ENCODE measurements around the gene TECPR1. TPM values are rescaled to one million over a fixed set of nuclear protein-coding genes. Genes with fewer than 3 reads are reported as not detected.

Gene TECPR1
- total and polyA plus RNA-seq, 2 donors (not counting 1 experiment from before 2014, with no cell fraction given), result 3.7 to 39.0 TPM

GRCh38 chr7:98288064-98288823 lies 36.2 kb upstream of the TECPR1 start:
- Histone ChIP-seq H3K27me3 (ENCODE audit: control insufficient read depth, insufficient read depth, low read length) (no peaks in the 10 kb centered on the region), H3K4me2 (ENCODE audit: extremely low read depth, insufficient read depth, low read length) (no peak overlapping the region), H3K79me2 (ENCODE audit: control insufficient read depth, insufficient read depth, low read length) (peaks cover 86% of the 10 kb centered on the region), H3K27ac (ENCODE audit: insufficient read depth, low read length) (no peak overlapping the region), H3K4me3 (replicated peaks in 1 of 4; ENCODE audit: control extremely low read depth in 1 of 4, insufficient read depth in 1 of 4, low read depth in 3 of 4, low read length in 4 of 4) (no peak overlapping the region), H2AFZ (ENCODE audit: low read length) (no peak overlapping the region), H3K9ac (ENCODE audit: insufficient read depth, low read length) (no peak overlapping the region), H3K4me1 (ENCODE audit: control insufficient read depth, extremely low read depth, insufficient read depth, low read length) (peaks cover 25% of the 10 kb centered on the region), H4K20me1 (ENCODE audit: control insufficient read depth, extremely low read depth, insufficient read depth, low read length) (no peaks in the 10 kb centered on the region), H3K9me3 (ENCODE audit: control insufficient read depth, insufficient read depth, low read depth, low read length) (no peaks in the 10 kb centered on the region), H3K36me3 (ENCODE audit: control insufficient read depth, insufficient read depth, low read length) (peaks cover 23% of the 10 kb centered on the region)
- no peak for DNase-seq (ENCODE audit: low read depth in 2 of 2)
- TF ChIP-seq EZH2 (IDR thresholded peaks at IDR 0.05; ENCODE audit: low read length, missing control alignments) (no peak), CTCF (conservative IDR thresholded peaks at IDR 0.05 in 1 of 2, IDR thresholded peaks at IDR 0.05 in 1 of 2; ENCODE audit: low read depth in 1 of 2, low read length in 2 of 2) (no peak)

GRCh38 chr7:98287486-98287959 lies 35.5 kb upstream of the TECPR1 start:
- Histone ChIP-seq H3K4me2 (ENCODE audit: extremely low read depth, insufficient read depth, low read length) (no peak overlapping the region), H2AFZ (ENCODE audit: low read length) (no peak overlapping the region), H3K27ac (ENCODE audit: insufficient read depth, low read length) (no peak overlapping the region), H3K27me3 (ENCODE audit: control insufficient read depth, insufficient read depth, low read length) (no peaks in the 10 kb centered on the region), H3K9ac (ENCODE audit: insufficient read depth, low read length) (no peak overlapping the region), H3K4me3 (replicated peaks in 1 of 4; ENCODE audit: control extremely low read depth in 1 of 4, insufficient read depth in 1 of 4, low read depth in 3 of 4, low read length in 4 of 4) (peak overlapping the region in 1 of 4 experiments; percentile 98), H3K4me1 (ENCODE audit: control insufficient read depth, extremely low read depth, insufficient read depth, low read length) (peaks cover 25% of the 10 kb centered on the region), H3K9me3 (ENCODE audit: control insufficient read depth, insufficient read depth, low read depth, low read length) (no peaks in the 10 kb centered on the region), H3K79me2 (ENCODE audit: control insufficient read depth, insufficient read depth, low read length) (peaks cover 91% of the 10 kb centered on the region), H3K36me3 (ENCODE audit: control insufficient read depth, insufficient read depth, low read length) (peaks cover 21% of the 10 kb centered on the region), H4K20me1 (ENCODE audit: control insufficient read depth, extremely low read depth, insufficient read depth, low read length) (no peaks in the 10 kb centered on the region)
- no peak for TF ChIP-seq EZH2 (IDR thresholded peaks at IDR 0.05; ENCODE audit: low read length, missing control alignments)
- TF ChIP-seq CTCF (conservative IDR thresholded peaks at IDR 0.05 in 1 of 2, IDR thresholded peaks at IDR 0.05 in 1 of 2; ENCODE audit: low read depth in 1 of 2, low read length in 2 of 2), result no peak
- DNase-seq (ENCODE audit: low read depth in 2 of 2), result no peak

- TF ChIP-seq EZH2 (IDR thresholded peaks at IDR 0.05; ENCODE audit: low read length, missing control alignments) (no peak), CTCF (conservative IDR thresholded peaks at IDR 0.05 in 1 of 2, IDR thresholded peaks at IDR 0.05 in 1 of 2; ENCODE audit: low read depth in 1 of 2, low read length in 2 of 2) (no peak)
- H3K27ac ChIP-seq (ENCODE audit: insufficient read depth, low read length), result peak overlapping the region; percentile 88
- H3K4me3 ChIP-seq (replicated peaks in 1 of 4; ENCODE audit: control extremely low read depth in 1 of 4, insufficient read depth in 1 of 4, low read depth in 3 of 4, low read length in 4 of 4), result peak overlapping the region in 2 of 4 experiments; percentile 20 to 98
- no peak overlapping the region for H3K9ac ChIP-seq (ENCODE audit: insufficient read depth, low read length)
- peak overlapping the region; percentile 91 for H3K4me2 ChIP-seq (ENCODE audit: extremely low read depth, insufficient read depth, low read length)
- no peaks in the 10 kb centered on the region for H3K27me3 ChIP-seq (ENCODE audit: control insufficient read depth, insufficient read depth, low read length)
- peaks cover 25% of the 10 kb centered on the region for H3K4me1 ChIP-seq (ENCODE audit: control insufficient read depth, extremely low read depth, insufficient read depth, low read length)
- peaks cover 93% of the 10 kb centered on the region for H3K79me2 ChIP-seq (ENCODE audit: control insufficient read depth, insufficient read depth, low read length)
- no peak for DNase-seq (ENCODE audit: low read depth in 2 of 2)
- peaks cover 17% of the 10 kb centered on the region for H3K36me3 ChIP-seq (ENCODE audit: control insufficient read depth, insufficient read depth, low read length)
- H4K20me1 ChIP-seq (ENCODE audit: control insufficient read depth, extremely low read depth, insufficient read depth, low read length), result no peaks in the 10 kb centered on the region
- no peaks in the 10 kb centered on the region for H3K9me3 ChIP-seq (ENCODE audit: control insufficient read depth, insufficient read depth, low read depth, low read length)
- H2AFZ ChIP-seq (ENCODE audit: low read length), result no peak overlapping the region
Measured at GRCh38 chr7:98286701-98287485, 34.9 kb upstream of the TECPR1 start.
